HG02571 (cell line): ENCODE results near the gene DAB1.

ENCODE experiments used
- ATAC-seq: cut with Tn5 transposase; IDR thresholded peaks from one replicate; pipeline ENCODE4 v1.9.1; 2021; ENCODE audit warnings: mild to moderate bottlenecking, moderate library complexity; ENCODE audit not compliant: unreplicated experiment

DAB1 gene

GRCh38 chr1:57321776-57322175, 102.1 kb downstream of the DAB1 start:
- no peak for ATAC-seq

- ATAC-seq: no peak
These were observed 104.1 kb downstream of the DAB1 start for GRCh38 chr1:57319791-57320190.

GRCh38 chr1:57319165-57319564, 104.7 kb downstream of the DAB1 start:
- no peak for ATAC-seq

- ATAC-seq: no peak
These were observed 107.0 kb downstream of the DAB1 start for GRCh38 chr1:57316861-57317260.

GRCh38 chr1:57316291-57316690, 107.6 kb downstream of the DAB1 start:
- ATAC-seq: no peak

GRCh38 chr1:57312869-57313268, 111.0 kb downstream of the DAB1 start:
- ATAC-seq: no peak

GRCh38 chr1:57311411-57311810, 112.4 kb downstream of the DAB1 start:
- no peak for ATAC-seq

GRCh38 chr1:57311006-57311405, 112.9 kb downstream of the DAB1 start:
- no peak for ATAC-seq

GRCh38 chr1:57309630-57310029, 114.2 kb downstream of the DAB1 start:
- ATAC-seq: no peak

- ATAC-seq: peak; percentile 45
These were observed 116.3 kb downstream of the DAB1 start for GRCh38 chr1:57307392-57308170.

GRCh38 chr1:57304591-57304990, 119.3 kb downstream of the DAB1 start:
- ATAC-seq: no peak

GRCh38 chr1:57302812-57303596, 120.9 kb downstream of the DAB1 start:
- no peak for ATAC-seq

GRCh38 chr1:57300186-57300585, 123.7 kb downstream of the DAB1 start:
- no peak for ATAC-seq

- ATAC-seq: no peak
These were observed 127.1 kb downstream of the DAB1 start for GRCh38 chr1:57296726-57297250.

GRCh38 chr1:57295326-57295725, 128.5 kb downstream of the DAB1 start:
- ATAC-seq: no peak

GRCh38 chr1:57294177-57294576, 129.7 kb downstream of the DAB1 start:
- ATAC-seq: no peak

GRCh38 chr1:57293214-57293613, 130.6 kb downstream of the DAB1 start:
- no peak for ATAC-seq

GRCh38 chr1:57289781-57290180, 134.1 kb downstream of the DAB1 start:
- no peak for ATAC-seq

GRCh38 chr1:57285992-57286391, 137.9 kb downstream of the DAB1 start:
- ATAC-seq: no peak

GRCh38 chr1:57282411-57282810, 141.4 kb downstream of the DAB1 start:
- ATAC-seq: no peak

- no peak for ATAC-seq
These were observed 142.5 kb downstream of the DAB1 start for GRCh38 chr1:57281324-57281723.
